ENCODE measurements around the gene GLS.
A peak's percentile ranks its signal among the peaks of the same experiment; 100 is the strongest.

Gene GLS

GRCh38 chr2:190837420-190837819 lies 43.2 kb upstream of the GLS start:
- no peak for TF ChIP-seq CREB1 (IDR thresholded peaks at IDR 0.05; ENCODE audit: low read depth)
- 0 out of 2 replicates have a peak, but pooled peaks have one; percentile 23 for TF ChIP-seq TCF12 (IDR thresholded peaks at IDR 0.05; ENCODE audit: low read depth)
- TF ChIP-seq NFIC (IDR thresholded peaks at IDR 0.05), result 0 out of 2 replicates have a peak, but pooled peaks have one; percentile 17
- TF ChIP-seq TEAD4 (IDR thresholded peaks at IDR 0.05), result peak; percentile 9; the same call in 1 of the 2 replicates
- no peak for TF ChIP-seq USF1 (IDR thresholded peaks at IDR 0.05)
- TF ChIP-seq REST (IDR thresholded peaks at IDR 0.05; ENCODE audit: low read depth), result no peak
- TF ChIP-seq EGR1 (IDR thresholded peaks at IDR 0.05), result no peak
- peak; percentile 14; the same call in 1 of the 2 replicates for TF ChIP-seq FOXM1 (IDR thresholded peaks at IDR 0.05; ENCODE audit: borderline replicate concordance, low read depth)
- TF ChIP-seq MAX (IDR thresholded peaks at IDR 0.05), result no peak

- TF ChIP-seq TAF1 (IDR thresholded peaks at IDR 0.05; ENCODE audit: low read depth), result no peak
Measured at GRCh38 chr2:190837952-190838361, 42.7 kb upstream of the GLS start.

GRCh38 chr2:190838492-190838910 lies 42.1 kb upstream of the GLS start:
- TF ChIP-seq TEAD4 (IDR thresholded peaks at IDR 0.05), result no peak
- TF ChIP-seq REST (IDR thresholded peaks at IDR 0.05; ENCODE audit: low read depth), result no peak
- no peak for TF ChIP-seq EGR1 (IDR thresholded peaks at IDR 0.05)
- TF ChIP-seq NFIC (IDR thresholded peaks at IDR 0.05), result no peak
- no peak for TF ChIP-seq FOXM1 (IDR thresholded peaks at IDR 0.05; ENCODE audit: borderline replicate concordance, low read depth)
- TF ChIP-seq EP300 (IDR thresholded peaks at IDR 0.05; ENCODE audit: borderline replicate concordance), result no peak
- TF ChIP-seq CREB1 (IDR thresholded peaks at IDR 0.05; ENCODE audit: low read depth), result no peak
- TF ChIP-seq TCF12 (IDR thresholded peaks at IDR 0.05; ENCODE audit: low read depth), result no peak
- TF ChIP-seq RAD21 (IDR thresholded peaks at IDR 0.05; ENCODE audit: low read depth), result no peak
- TF ChIP-seq YY1 (IDR thresholded peaks at IDR 0.05; ENCODE audit: low read depth), result no peak
- TF ChIP-seq USF1 (IDR thresholded peaks at IDR 0.05), result no peak
- no peak for TF ChIP-seq TAF1 (IDR thresholded peaks at IDR 0.05; ENCODE audit: low read depth)
- no peak for TF ChIP-seq ZBTB7A (IDR thresholded peaks at IDR 0.05; ENCODE audit: low read depth)
- no peak for TF ChIP-seq MAX (IDR thresholded peaks at IDR 0.05)
- TF ChIP-seq CEBPB (IDR thresholded peaks at IDR 0.05), result no peak

GRCh38 chr2:190840569-190841172 lies 40.0 kb upstream of the GLS start:
- no peak for TF ChIP-seq EP300 (IDR thresholded peaks at IDR 0.05; ENCODE audit: borderline replicate concordance)
- no peak for TF ChIP-seq YY1 (IDR thresholded peaks at IDR 0.05; ENCODE audit: low read depth)
- TF ChIP-seq EGR1 (IDR thresholded peaks at IDR 0.05), result no peak
- TF ChIP-seq NFIC (IDR thresholded peaks at IDR 0.05), result peak; percentile 75
- no peak for TF ChIP-seq ZBTB7A (IDR thresholded peaks at IDR 0.05; ENCODE audit: low read depth)
- TF ChIP-seq TAF1 (IDR thresholded peaks at IDR 0.05; ENCODE audit: low read depth), result no peak
- TF ChIP-seq TEAD4 (IDR thresholded peaks at IDR 0.05), result no peak

- TF ChIP-seq NFIC (IDR thresholded peaks at IDR 0.05) (no peak), MAX (IDR thresholded peaks at IDR 0.05) (no peak), RAD21 (IDR thresholded peaks at IDR 0.05; ENCODE audit: low read depth) (no peak), CREB1 (IDR thresholded peaks at IDR 0.05; ENCODE audit: low read depth) (no peak), USF1 (IDR thresholded peaks at IDR 0.05) (no peak), ZBTB7A (IDR thresholded peaks at IDR 0.05; ENCODE audit: low read depth) (no peak), TCF12 (IDR thresholded peaks at IDR 0.05; ENCODE audit: low read depth) (no peak), REST (IDR thresholded peaks at IDR 0.05; ENCODE audit: low read depth) (no peak), FOXM1 (IDR thresholded peaks at IDR 0.05; ENCODE audit: borderline replicate concordance, low read depth) (no peak)
Measured at GRCh38 chr2:190841707-190842505, 38.7 kb upstream of the GLS start.

All from Ishikawa (cell line).